Measurements from ENCODE around the gene HS2ST1.

HS2ST1 gene

DNA sequence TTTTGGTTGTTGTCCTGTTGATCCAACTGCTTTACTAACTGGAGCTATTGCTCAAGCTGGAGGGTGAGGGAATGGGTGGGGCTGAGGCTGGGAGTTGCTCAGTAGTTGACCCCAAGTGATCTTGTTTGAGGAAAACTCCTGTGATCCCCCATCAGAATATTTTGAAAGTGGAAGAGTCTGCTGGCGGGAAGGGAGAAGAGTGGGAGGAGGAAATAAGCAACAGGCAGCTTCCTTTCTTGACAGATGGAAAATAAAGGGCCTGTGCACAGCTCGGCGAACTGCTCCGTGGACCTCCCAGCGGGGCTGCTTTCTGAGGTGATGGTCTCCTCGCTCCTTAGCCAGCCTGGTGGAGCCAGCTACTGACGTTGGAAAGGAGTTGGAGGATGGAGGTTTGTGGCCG lies 215.2 kb downstream of the HS2ST1 start:
- TF ChIP-seq GATA2 (IDR thresholded peaks at IDR 0.05; ENCODE audit: low read depth, low read length) = no peak
- TF ChIP-seq GATA3 (IDR thresholded peaks at IDR 0.05; ENCODE audit: low read depth, low read length) = no peak

DNA sequence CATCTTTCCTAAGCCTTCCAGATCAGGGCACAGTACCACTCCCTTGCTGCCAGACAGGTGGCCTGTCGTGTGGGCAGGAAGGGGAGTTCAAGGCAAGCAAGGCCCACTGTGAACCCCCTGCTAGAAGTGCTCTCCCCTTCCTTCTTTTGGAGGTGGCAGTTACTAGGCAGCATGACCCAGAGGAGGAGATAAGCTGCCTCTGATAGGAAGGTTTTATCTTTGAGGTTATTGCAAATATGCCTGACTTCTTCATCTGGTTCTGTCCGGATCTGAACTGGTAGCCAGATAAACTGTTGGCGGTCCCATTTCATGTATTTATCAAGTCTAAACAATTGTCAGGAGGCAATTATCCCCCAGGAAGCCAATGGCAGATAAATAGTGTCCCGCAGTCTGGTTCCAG lies 216.0 kb downstream of the HS2ST1 start:
- TF ChIP-seq GATA2 (IDR thresholded peaks at IDR 0.05; ENCODE audit: low read depth, low read length) = no peak
- no peak for TF ChIP-seq GATA3 (IDR thresholded peaks at IDR 0.05; ENCODE audit: low read depth, low read length)

DNA sequence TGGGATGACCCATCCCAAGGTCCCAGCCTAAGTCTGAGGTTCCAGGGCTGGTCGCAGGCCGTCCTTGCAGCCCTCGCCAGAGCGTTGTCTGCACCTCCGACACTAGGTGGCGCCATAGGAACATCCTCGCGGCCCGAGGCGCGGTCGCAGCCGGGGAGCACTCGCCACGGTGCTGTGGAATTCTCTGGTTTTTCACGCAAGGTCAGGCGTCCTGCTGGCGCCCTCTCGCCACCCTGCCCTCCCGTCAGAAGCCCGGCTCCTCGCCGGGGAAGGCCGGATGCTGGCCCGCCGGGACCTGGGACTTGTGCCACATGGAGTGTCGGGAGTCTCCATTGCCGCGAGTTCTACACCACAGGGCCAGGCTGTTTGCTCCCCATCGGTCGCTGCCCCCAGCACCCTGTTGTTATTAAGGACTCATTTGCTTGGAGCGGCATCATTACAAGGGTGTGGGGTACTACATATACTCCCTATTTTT lies 217.4 kb downstream of the HS2ST1 start:
- TF ChIP-seq GATA3 (IDR thresholded peaks at IDR 0.05; ENCODE audit: low read depth, low read length) (no peak), GATA2 (IDR thresholded peaks at IDR 0.05; ENCODE audit: low read depth, low read length) (no peak)

DNA sequence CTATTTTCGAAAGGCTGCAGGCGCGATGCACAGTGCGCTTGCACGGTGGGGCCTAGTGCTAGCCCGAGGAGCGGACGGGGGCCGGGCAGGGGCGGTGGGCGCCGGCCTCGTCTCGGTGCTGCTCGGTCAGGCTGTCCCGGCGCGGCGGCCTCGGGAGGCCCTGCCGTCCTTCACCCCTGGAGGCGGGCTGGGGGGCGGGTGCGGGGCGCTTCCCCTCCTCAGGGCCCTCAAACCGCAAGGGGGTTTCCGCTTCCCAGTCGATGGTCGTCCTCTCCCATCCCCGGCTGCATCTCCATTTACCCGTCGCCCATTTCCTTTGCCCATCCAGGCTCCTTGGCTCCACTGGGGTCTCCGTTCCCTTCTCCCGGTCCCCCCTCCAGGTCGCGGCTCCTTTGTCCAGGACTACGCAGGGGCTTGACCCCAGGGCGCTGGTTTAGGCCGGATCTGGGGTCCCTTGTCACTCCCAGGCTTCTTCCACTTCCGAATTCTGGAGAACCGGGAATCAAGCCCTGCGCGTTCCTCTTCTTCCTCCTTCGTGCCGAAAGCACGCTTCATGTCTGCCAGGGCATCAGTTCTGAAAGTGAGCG lies 217.9 kb downstream of the HS2ST1 start:
- no peak for TF ChIP-seq GATA3 (IDR thresholded peaks at IDR 0.05; ENCODE audit: low read depth, low read length)
- TF ChIP-seq GATA2 (IDR thresholded peaks at IDR 0.05; ENCODE audit: low read depth, low read length) = no peak

DNA sequence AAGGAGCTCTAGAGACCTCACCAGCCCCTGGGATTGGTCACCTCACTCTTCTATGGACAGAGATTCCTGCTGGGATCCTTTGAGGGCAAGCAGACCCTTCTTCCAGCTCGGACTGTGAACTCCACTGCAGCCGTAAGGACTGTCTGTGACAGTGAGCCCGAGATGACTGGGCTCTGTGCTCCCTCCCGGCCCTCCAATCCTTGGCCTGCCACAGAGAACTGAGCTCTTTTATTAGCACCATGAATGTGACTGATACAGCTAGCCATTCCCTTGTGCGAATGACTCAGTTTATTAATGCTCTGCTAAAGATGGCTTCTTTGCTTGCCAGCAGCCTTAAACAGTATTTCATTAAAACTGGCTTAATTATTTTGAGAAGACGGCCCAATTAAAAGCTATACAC lies 219.6 kb downstream of the HS2ST1 start:
- TF ChIP-seq GATA3 (IDR thresholded peaks at IDR 0.05; ENCODE audit: low read depth, low read length) (no peak), GATA2 (IDR thresholded peaks at IDR 0.05; ENCODE audit: low read depth, low read length) (no peak)

DNA sequence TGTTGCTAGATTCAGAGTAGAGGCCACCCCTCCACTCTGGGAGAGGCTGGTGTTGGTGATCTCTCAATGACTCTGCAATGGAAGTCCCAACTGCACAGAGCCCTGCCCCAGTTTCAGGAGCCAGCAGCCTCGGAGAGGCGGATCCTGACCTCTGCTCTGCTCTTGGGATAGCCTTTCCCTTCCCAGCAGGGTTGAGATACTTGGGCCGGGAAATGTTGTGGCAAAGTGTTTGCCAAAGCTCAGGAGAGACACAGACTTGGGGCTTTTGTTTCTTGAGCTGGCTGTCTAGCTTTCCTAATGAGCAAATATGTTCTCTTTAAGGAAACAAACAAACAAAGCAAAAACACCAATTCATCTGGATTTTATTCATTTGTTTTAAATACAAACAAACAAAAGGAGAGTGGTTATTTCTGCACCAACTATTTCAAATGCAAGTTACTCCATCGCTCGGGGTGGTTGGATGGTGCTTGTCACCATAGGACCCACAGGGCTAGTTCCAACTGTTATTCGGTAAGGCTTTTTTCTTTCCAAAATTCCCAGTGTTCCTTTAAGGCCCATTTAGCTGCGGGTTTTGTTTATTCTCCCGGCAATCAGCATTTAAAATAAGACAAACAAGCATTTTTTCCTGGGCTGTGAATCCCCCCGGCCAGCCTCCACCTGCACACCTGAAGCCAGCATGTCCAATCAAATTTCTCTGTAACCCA lies 220.3 kb downstream of the HS2ST1 start:
- TF ChIP-seq GATA3 (IDR thresholded peaks at IDR 0.05; ENCODE audit: low read depth, low read length) (no peak), GATA2 (IDR thresholded peaks at IDR 0.05; ENCODE audit: low read depth, low read length) (no peak)

DNA sequence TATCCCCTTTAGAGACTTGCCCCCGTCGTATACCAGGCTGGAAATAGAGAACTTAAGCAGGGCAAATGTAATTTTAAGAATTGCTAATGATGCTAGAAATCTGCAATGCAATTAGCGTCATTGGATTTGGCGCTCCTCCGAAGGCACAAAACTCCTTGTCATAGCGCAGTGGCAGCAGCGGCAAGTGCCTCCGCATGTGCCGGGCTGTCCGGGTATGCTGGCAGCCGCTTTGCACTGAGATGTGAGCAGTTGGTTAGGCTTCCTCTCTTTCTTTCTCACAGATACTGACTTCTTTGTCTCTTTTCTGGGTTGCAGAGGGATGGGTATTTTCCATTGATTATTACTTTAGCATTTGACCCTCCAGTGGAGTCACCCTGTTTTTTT lies 220.9 kb downstream of the HS2ST1 start:
- TF ChIP-seq GATA2 (IDR thresholded peaks at IDR 0.05; ENCODE audit: low read depth, low read length) (no peak), GATA3 (IDR thresholded peaks at IDR 0.05; ENCODE audit: low read depth, low read length) (no peak)

DNA sequence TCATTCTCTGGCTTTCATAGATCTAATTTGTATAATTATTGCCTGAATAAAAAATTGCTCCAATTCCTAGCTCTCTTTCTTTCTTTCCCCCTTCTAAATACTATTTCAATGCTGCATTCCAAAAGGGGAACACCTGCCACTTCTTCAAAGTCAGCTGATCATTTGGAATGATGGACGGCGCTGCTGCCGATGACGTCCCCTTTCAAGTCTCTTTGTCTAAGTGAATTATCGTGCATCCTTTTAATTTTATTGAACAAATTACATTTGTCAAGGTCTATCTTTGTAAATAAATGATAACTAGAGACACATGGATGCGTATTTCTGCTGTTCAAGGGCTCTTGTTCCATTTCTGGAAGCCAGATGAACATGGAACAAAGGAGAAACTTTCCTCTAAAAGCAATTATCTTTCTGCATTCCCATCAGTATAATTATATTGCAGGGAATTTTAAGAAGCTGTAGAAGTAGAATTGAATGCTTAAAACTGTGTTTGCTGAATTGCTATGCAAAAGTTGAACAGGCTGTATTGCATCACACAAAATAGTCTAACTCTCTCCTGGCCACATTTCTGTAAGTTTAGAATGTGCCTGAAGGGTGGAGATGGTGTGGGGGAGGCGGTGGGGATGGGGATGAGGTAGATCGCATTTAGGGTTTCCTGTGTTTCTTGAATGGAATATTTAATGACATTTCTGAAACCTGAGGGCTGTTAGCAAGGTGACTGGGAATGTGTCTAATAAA lies 222.3 kb downstream of the HS2ST1 start:
- TF ChIP-seq GATA3 (IDR thresholded peaks at IDR 0.05; ENCODE audit: low read depth, low read length) = no peak
- TF ChIP-seq GATA2 (IDR thresholded peaks at IDR 0.05; ENCODE audit: low read depth, low read length) = no peak

DNA sequence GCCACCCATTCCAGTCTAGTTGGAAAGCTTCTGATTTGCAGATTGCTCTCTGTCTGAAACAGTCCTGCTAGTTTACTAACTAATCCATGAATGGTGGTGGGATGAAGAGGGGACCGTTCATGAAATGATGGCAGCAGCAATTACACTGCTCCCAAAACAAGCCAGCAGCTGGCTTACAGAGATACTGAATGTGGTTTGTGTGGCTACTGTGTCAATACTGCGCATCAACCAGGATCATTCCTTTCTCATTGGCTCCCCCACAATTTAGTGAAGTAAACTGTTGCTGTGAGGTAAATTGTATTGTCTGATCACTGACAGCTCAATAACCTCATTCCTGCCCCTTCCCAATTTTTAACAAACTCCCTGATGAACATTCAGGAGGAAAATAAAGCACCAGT lies 222.9 kb downstream of the HS2ST1 start:
- TF ChIP-seq GATA2 (IDR thresholded peaks at IDR 0.05; ENCODE audit: low read depth, low read length) (no peak), GATA3 (IDR thresholded peaks at IDR 0.05; ENCODE audit: low read depth, low read length) (no peak)

DNA sequence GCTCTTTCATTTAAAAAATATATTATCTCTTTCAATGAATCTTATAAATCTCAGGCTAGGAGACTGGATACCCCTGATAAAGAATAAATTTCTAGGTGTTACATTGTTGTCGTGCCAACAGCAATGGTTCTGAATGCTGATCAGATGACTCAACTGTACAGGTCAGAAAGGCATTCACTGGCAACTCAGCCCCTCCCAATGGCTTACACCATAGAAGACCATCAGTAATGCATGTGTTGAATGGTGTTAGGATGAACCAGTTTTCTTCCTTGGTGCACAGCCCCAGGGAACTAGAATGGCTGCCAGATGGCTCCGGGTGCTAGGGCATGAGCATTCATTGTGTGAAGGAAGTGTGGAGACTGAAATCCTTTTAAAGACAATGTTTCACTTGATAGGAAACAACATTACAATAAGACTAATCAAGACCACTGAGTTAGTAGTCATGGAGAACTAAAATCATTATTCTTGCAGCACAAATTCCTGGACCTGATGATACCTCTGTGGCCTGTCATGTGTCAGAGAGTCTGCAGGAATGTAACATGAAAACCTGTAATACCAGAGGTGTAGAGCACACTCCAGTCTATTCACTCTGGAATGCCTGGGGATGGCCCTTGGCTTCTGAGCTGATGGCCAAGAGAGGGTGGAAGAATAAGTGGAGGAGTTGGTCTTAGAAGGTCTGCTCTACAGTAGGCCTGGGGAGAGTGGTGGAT lies 226.6 kb downstream of the HS2ST1 start:
- TF ChIP-seq GATA2 (IDR thresholded peaks at IDR 0.05; ENCODE audit: low read depth, low read length) = no peak
- no peak for TF ChIP-seq GATA3 (IDR thresholded peaks at IDR 0.05; ENCODE audit: low read depth, low read length)

DNA sequence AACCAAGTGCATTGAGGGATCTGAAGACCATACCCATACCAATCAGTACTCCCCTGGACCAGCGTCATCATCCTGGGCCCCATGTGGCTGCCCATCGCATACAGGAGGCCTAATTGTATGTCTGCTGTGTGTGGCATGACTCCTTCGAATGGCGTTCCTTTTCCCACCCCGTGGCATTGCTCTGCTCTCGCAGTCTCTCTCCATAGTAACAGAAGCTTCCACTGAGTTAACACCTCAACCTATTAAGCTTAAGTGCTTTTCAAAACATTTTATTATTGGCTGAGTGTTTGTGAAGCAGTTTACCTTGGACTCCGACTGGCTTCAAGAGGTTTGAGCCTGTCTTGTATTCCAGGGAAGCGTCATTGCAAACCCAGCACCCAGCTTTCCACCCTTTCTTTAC lies 227.1 kb downstream of the HS2ST1 start:
- no peak for TF ChIP-seq GATA2 (IDR thresholded peaks at IDR 0.05; ENCODE audit: low read depth, low read length)
- TF ChIP-seq GATA3 (IDR thresholded peaks at IDR 0.05; ENCODE audit: low read depth, low read length) = no peak

DNA sequence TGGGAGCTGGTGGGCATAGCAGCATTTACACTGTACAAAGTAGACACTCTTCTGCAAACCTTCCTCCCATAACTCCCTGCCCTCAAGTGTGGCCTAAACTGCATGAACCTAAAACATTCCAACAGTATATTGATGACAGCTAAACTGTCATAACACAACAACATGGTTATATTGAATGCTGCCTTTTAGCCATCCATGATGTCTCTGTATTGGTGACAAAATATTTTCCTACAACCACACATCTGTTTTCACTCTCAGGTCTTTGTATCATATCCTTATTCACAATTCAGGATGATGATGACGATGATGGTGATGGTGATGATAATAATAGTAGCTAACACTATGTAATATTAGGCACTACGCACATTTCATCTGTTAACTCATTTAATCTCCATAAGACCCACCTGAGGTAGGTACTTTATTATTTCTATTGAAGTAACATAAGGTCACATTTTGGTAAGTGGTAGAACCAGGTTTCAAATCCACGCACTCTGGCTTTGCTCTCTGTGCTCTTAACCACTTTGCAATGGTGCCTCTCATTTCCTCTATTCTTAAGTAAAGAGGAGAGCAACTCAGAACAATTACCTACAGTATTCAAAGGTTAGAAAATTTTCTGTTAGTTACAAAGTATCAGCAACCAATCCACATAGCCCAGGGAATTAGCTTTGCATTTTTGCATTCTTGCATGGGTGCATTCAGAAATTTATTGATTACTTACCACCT lies 229.1 kb downstream of the HS2ST1 start:
- no peak for TF ChIP-seq GATA3 (IDR thresholded peaks at IDR 0.05; ENCODE audit: low read depth, low read length)
- TF ChIP-seq GATA2 (IDR thresholded peaks at IDR 0.05; ENCODE audit: low read depth, low read length) = no peak

DNA sequence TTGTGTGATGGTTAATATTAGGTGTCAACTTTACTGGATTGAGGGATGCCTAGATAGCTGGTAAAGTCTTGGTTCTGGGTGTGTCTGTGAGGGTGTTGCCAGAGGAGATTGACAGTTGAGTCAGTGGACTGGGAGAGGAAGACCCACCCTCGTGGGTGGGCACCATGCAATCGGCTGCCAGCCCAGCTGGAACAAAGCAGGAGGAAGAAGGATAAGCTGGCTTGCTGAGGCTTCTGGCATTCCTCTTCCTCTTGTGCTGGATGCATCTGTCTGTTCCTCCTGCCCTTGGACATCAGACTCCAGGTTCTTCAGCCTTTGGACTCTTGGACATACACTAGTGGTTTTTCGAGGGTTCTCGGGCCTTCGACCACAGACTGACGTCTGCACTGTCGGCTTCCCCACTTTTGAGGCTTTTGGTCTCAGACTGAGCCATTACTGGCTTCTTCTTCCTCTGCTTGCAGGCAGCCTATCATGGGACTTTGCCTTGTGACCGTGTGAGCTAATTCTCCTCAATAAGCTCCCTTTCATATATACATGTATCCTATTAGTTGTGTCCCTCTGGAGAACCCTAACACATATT lies 230.0 kb downstream of the HS2ST1 start:
- TF ChIP-seq GATA3 (IDR thresholded peaks at IDR 0.05; ENCODE audit: low read depth, low read length) (no peak), GATA2 (IDR thresholded peaks at IDR 0.05; ENCODE audit: low read depth, low read length) (no peak)
